ENCODE data around the gene ITPRIPL2.

The ITPRIPL2 gene

GRCh38 chr16:19092653-19093410, 20.9 kb upstream of the ITPRIPL2 start:
- POLR2A ChIA-PET (ENCODE audit: low non-redundant PET) = no interaction called here
- TF ChIP-seq CTCF (conservative IDR thresholded peaks at IDR 0.05; ENCODE audit: low read depth) = no peak
- CTCF ChIA-PET = no interaction called here
- DNase-seq (ENCODE audit: low spot score) = no peak
- H3K27ac ChIP-seq = no peak overlapping the region

GRCh38 chr16:19093631-19094541, 19.9 kb upstream of the ITPRIPL2 start:
- no peak overlapping the region for H3K27ac ChIP-seq
- ChIA-PET CTCF (interaction anchor here (0.6 to 1.8 kb wide), 3 partner anchors 8 to 834 kb away, joined by 3 to 9 read pairs (median 4); no protein-coding TSS in a partner anchor), POLR2A (ENCODE audit: low non-redundant PET) (no interaction called here)
- TF ChIP-seq CTCF (conservative IDR thresholded peaks at IDR 0.05; ENCODE audit: low read depth) = no peak
- no peak for DNase-seq (ENCODE audit: low spot score)

- TF ChIP-seq CTCF (conservative IDR thresholded peaks at IDR 0.05; ENCODE audit: low read depth) = no peak
- no peak overlapping the region for H3K27ac ChIP-seq
- DNase-seq (ENCODE audit: low spot score) = no peak
- CTCF ChIA-PET = interaction anchor here (1.4 to 1.8 kb wide), 3 partner anchors 9 to 408 kb away, joined by 3 to 9 read pairs (median 4); no protein-coding TSS in a partner anchor
- POLR2A ChIA-PET (ENCODE audit: low non-redundant PET) = no interaction called here
Measured at GRCh38 chr16:19094542-19095365, 19.0 kb upstream of the ITPRIPL2 start.

- DNase-seq (ENCODE audit: low spot score) = peak; percentile 55
- ChIA-PET CTCF (interaction anchor here (0.7 to 1.8 kb wide), 3 partner anchors 10 to 1755 kb away, joined by 4 to 9 read pairs (median 4); no protein-coding TSS in a partner anchor), POLR2A (ENCODE audit: low non-redundant PET) (no interaction called here)
- no peak for TF ChIP-seq CTCF (conservative IDR thresholded peaks at IDR 0.05; ENCODE audit: low read depth)
- H3K27ac ChIP-seq = peak overlapping the region; percentile 17; the same call in 1 of the 2 replicates
Measured at GRCh38 chr16:19095654-19096053, 18.1 kb upstream of the ITPRIPL2 start.

- ChIA-PET POLR2A (ENCODE audit: low non-redundant PET) (no interaction called here), CTCF (no interaction called here)
- no peak for TF ChIP-seq CTCF (conservative IDR thresholded peaks at IDR 0.05; ENCODE audit: low read depth)
- DNase-seq (ENCODE audit: low spot score) = no peak
- H3K27ac ChIP-seq = no peak overlapping the region
Measured at GRCh38 chr16:19098173-19098572, 15.6 kb upstream of the ITPRIPL2 start.
